H9 (cell line): ENCODE results near the gene RAET1G. TPM values are rescaled to one million over a fixed set of nuclear protein-coding genes. Genes with fewer than 3 reads are reported as not detected.

Experiments
- DNase-seq: peaks from one replicate; pipeline ENCODE4 v3.0.0-alpha.2; 2017
- H2AFZ ChIP-seq: one replicate; pipeline ENCODE4 v1.6.1; 2013; ENCODE audit warnings: mild to moderate bottlenecking, low read length, control low read depth, moderate library complexity
- H2AK5ac ChIP-seq: 2 replicates; pipeline ENCODE4 v1.6.1; 2013; ENCODE audit warnings: low read length, control low read depth, mixed read lengths; ENCODE audit not compliant: insufficient read length
- H2BK120ac ChIP-seq: one replicate; pipeline ENCODE4 v1.6.1; 2013; ENCODE audit warnings: low read depth, mild to moderate bottlenecking, low read length, control low read depth, inconsistent platforms; ENCODE audit not compliant: poor library complexity, severe bottlenecking
- H2BK12ac ChIP-seq: 2 replicates; pipeline ENCODE4 v1.6.1; 2013; ENCODE audit warnings: low read length, control low read depth, mixed read lengths, low read depth; ENCODE audit not compliant: insufficient read length
- H2BK15ac ChIP-seq: 2 replicates; pipeline ENCODE4 v1.6.1; 2013; ENCODE audit warnings: low read depth, low read length, control low read depth
- H2BK20ac ChIP-seq: one replicate; pipeline ENCODE4 v1.6.1; 2013; ENCODE audit warnings: low read depth, mild to moderate bottlenecking, low read length, control low read depth, inconsistent platforms; ENCODE audit not compliant: poor library complexity, severe bottlenecking
- H2BK5ac ChIP-seq: 2 replicates; pipeline ENCODE4 v1.6.1; 2013; ENCODE audit warnings: low read length, control low read depth, mixed read lengths; ENCODE audit not compliant: insufficient read length
- H3K14ac ChIP-seq: 2 replicates; pipeline ENCODE4 v1.6.1; 2013; ENCODE audit warnings: low read length, control low read depth; ENCODE audit not compliant: insufficient read depth
- H3K18ac ChIP-seq: 2 replicates; pipeline ENCODE4 v1.6.1; 2013; ENCODE audit warnings: low read depth, mild to moderate bottlenecking, mixed read lengths, low read length, control low read depth; ENCODE audit not compliant: insufficient read length
- H3K23ac ChIP-seq: 2 replicates; pipeline ENCODE4 v1.6.1; 2013; ENCODE audit warnings: low read length, control low read depth, mixed read lengths, low read depth; ENCODE audit not compliant: insufficient read length
- H3K23me2 ChIP-seq: 2 replicates; pipeline ENCODE4 v1.6.1; 2013; ENCODE audit warnings: low read depth, mild to moderate bottlenecking, mixed read lengths, low read length, control low read depth; ENCODE audit not compliant: insufficient read length, poor library complexity, severe bottlenecking
- H3K27ac ChIP-seq: 2 replicates; pipeline ENCODE4 v1.5.1; 2013; ENCODE audit warnings: low read length, control low read depth, mixed read lengths, low read depth; ENCODE audit not compliant: insufficient read length
- H3K27me3 ChIP-seq: 2 replicates; pipeline ENCODE4 v1.6.1; 2013; ENCODE audit warnings: low read length, control low read depth, inconsistent platforms; ENCODE audit not compliant: insufficient read depth
- H3K4ac ChIP-seq: 2 replicates; pipeline ENCODE4 v1.6.1; 2013; ENCODE audit warnings: low read depth, mild to moderate bottlenecking, control low read depth, inconsistent platforms, low read length, moderate library complexity
- H3K4me1 ChIP-seq: 2 replicates; pipeline ENCODE4 v1.6.1; 2013; ENCODE audit warnings: low read length, control low read depth, inconsistent platforms; ENCODE audit not compliant: insufficient read depth
- H3K4me2 ChIP-seq: 2 replicates; pipeline ENCODE4 v1.6.1; 2013; ENCODE audit warnings: low read length, control low read depth, mixed read lengths; ENCODE audit not compliant: insufficient read length, insufficient read depth
- H3K56ac ChIP-seq: 2 replicates; pipeline ENCODE4 v1.6.1; 2013; ENCODE audit warnings: low read depth, mild to moderate bottlenecking, mixed read lengths, low read length, control low read depth; ENCODE audit not compliant: insufficient read length
- H3K79me1 ChIP-seq: 2 replicates; pipeline ENCODE4 v1.6.1; 2013; ENCODE audit warnings: low read depth, mild to moderate bottlenecking, moderate library complexity, low read length, control low read depth, inconsistent platforms; ENCODE audit not compliant: insufficient read depth, poor library complexity, severe bottlenecking
- H3K79me2 ChIP-seq: 2 replicates; pipeline ENCODE4 v1.6.1; 2013; ENCODE audit warnings: low read length, control low read depth, inconsistent platforms; ENCODE audit not compliant: insufficient read depth
- H3K9ac ChIP-seq: 2 replicates; pipeline ENCODE4 v1.6.1; 2013; ENCODE audit warnings: low read length, control low read depth, mixed read lengths; ENCODE audit not compliant: insufficient read length; ENCODE audit errors: extremely low read depth
- H3K9me3 ChIP-seq: one replicate; pipeline ENCODE4 v1.6.1; 2013; ENCODE audit warnings: low read depth, low read length, inconsistent platforms; ENCODE audit not compliant: control insufficient read depth
- H3T11ph ChIP-seq: one replicate; pipeline ENCODE4 v1.6.1; 2013; ENCODE audit warnings: mild to moderate bottlenecking, low read length, control low read depth, inconsistent platforms
- H4K20me1 ChIP-seq: one replicate; pipeline ENCODE4 v1.6.1; 2013; ENCODE audit not compliant: control insufficient read depth, insufficient read length, insufficient read depth
- H4K5ac ChIP-seq: 2 replicates; pipeline ENCODE4 v1.6.1; 2013; ENCODE audit warnings: low read depth, mild to moderate bottlenecking, mixed read lengths, low read length, control low read depth; ENCODE audit not compliant: insufficient read length
- H4K8ac ChIP-seq: replicated peaks from 2 replicates; pipeline ENCODE4 v1.6.1; 2013; ENCODE audit warnings: low read length, control low read depth, mixed read lengths, low read depth; ENCODE audit not compliant: insufficient read length
- H4K91ac ChIP-seq: 2 replicates; pipeline ENCODE4 v1.6.1; 2013; ENCODE audit warnings: low read depth, mild to moderate bottlenecking, moderate library complexity, mixed read lengths, low read length, control low read depth; ENCODE audit not compliant: insufficient read length
- H3K27ac Mint-ChIP-seq, 3 experiments: 2 replicates in 2 of 3; 3 replicates in 1 of 3; pipeline ENCODE4 v1.8.0; 2020 to 2021; ENCODE audit warnings: mixed read lengths in 3 of 3, mild to moderate bottlenecking in 1 of 3, moderate library complexity in 1 of 3
- H3K27me3 Mint-ChIP-seq: 2 replicates; pipeline ENCODE4 v1.8.0; 2021; ENCODE audit warnings: low read depth, mild to moderate bottlenecking, moderate library complexity, mixed read lengths
- H3K36me3 Mint-ChIP-seq, 3 experiments: 2 replicates in 2 of 3; 3 replicates in 1 of 3; pipeline ENCODE4 v1.8.0; 2020 to 2021; ENCODE audit warnings: low read depth in 3 of 3, mixed read lengths in 3 of 3; ENCODE audit not compliant: insufficient read depth in 1 of 3
- H3K4me1 Mint-ChIP-seq, 2 experiments: 2 replicates each; pipeline ENCODE4 v1.8.0; 2020; ENCODE audit warnings: mixed read lengths in 2 of 2
- H3K4me3 Mint-ChIP-seq, 2 experiments: 2 replicates in 1 of 2; 3 replicates in 1 of 2; pipeline ENCODE4 v1.8.0; 2020 to 2021; ENCODE audit warnings: mild to moderate bottlenecking in 2 of 2, mixed read lengths in 2 of 2, moderate library complexity in 1 of 2
- H3K9me3 Mint-ChIP-seq, 2 experiments: 2 replicates in 1 of 2; 3 replicates in 1 of 2; pipeline ENCODE4 v1.8.0; 2020; ENCODE audit warnings: mild to moderate bottlenecking in 2 of 2, mixed read lengths in 2 of 2, moderate library complexity in 1 of 2
- WGBS: extraction: QIAGEN DNeasy Blood & Tissue Kit; methylation state at CpG from one replicate; pipeline ENCODE4 v1.1.7; 2013; ENCODE audit warnings: missing lambda C conversion rate, low lambda C conversion rate, mixed read lengths; ENCODE audit not compliant: insufficient read length; ENCODE audit errors: extremely low coverage; 5-methylcytosine and 5-hydroxymethylcytosine counted together
- total RNA-seq: library from RNA; stranded (reverse); gene quantifications from 2 replicates; pipeline ENCODE4 v1.2.1, GENCODE V29; 2021
- TF ChIP-seq, protein P1 (sequence below): fragments of 200-600 bp; sonication (generic); conservative IDR thresholded peaks from 3 replicates; pipeline ENCODE4 v1.8.0; 2021; ENCODE audit warnings: antibody characterized with exemption, mild to moderate bottlenecking

The RAET1G gene
- total RNA-seq, 1 experiment from 2014 or later: not detected

GRCh38 chr6:149939356-149939648 lies 16.4 kb upstream of the RAET1G start:
- H2AFZ ChIP-seq: no peak overlapping the region
- H3K18ac ChIP-seq: no peak overlapping the region
- H2BK12ac ChIP-seq: no peak overlapping the region
- H2BK120ac ChIP-seq: no peak overlapping the region
- no peak overlapping the region for H2BK20ac ChIP-seq
- no peak overlapping the region for H3K4ac ChIP-seq
- Mint-ChIP-seq H3K27me3 (peaks cover 100% of the 10 kb centered on the region), H3K36me3 (peaks cover 0 to 4% (median 3%) of the 10 kb centered on the region in 3 experiments; a peak in 3 of 7 replicates), H3K9me3 (peaks cover 0 to 9% of the 10 kb centered on the region in 2 experiments; a peak in 2 of 5 replicates), H3K4me1 (peaks cover 12 to 14% of the 10 kb centered on the region in 2 experiments), H3K4me3 (peak overlapping the region; percentile 49 to 72; a peak in 4 of 5 replicates), H3K27ac (no peak overlapping the region)
- no peak overlapping the region for H3K56ac ChIP-seq
- no peak overlapping the region for H3K4me2 ChIP-seq
- no peak overlapping the region for H3K14ac ChIP-seq
- H3T11ph ChIP-seq: no peak overlapping the region
- no peak overlapping the region for H3K9ac ChIP-seq
- H4K91ac ChIP-seq: no peak overlapping the region
- no peaks in the 10 kb centered on the region for H3K9me3 ChIP-seq
- no peaks in the 10 kb centered on the region for H3K4me1 ChIP-seq
- no peak overlapping the region for H2AK5ac ChIP-seq
- no peaks in the 10 kb centered on the region for H3K79me2 ChIP-seq
- DNase-seq: no peak
- no peak overlapping the region for H4K8ac ChIP-seq
- no peak overlapping the region for H3K23ac ChIP-seq
- H2BK5ac ChIP-seq: no peak overlapping the region
- peaks cover 84% of the 10 kb centered on the region for H3K27me3 ChIP-seq
- no peak overlapping the region for H3K27ac ChIP-seq
- no CpG with 5 or more reads among the region's 5 CpGs for WGBS
- H2BK15ac ChIP-seq: no peak overlapping the region
- no peaks in the 10 kb centered on the region for H3K79me1 ChIP-seq
- no peaks in the 10 kb centered on the region for H4K20me1 ChIP-seq
- peaks cover 20% of the 10 kb centered on the region for H3K23me2 ChIP-seq
- H4K5ac ChIP-seq: no peak overlapping the region
- TF ChIP-seq, protein P1, sequence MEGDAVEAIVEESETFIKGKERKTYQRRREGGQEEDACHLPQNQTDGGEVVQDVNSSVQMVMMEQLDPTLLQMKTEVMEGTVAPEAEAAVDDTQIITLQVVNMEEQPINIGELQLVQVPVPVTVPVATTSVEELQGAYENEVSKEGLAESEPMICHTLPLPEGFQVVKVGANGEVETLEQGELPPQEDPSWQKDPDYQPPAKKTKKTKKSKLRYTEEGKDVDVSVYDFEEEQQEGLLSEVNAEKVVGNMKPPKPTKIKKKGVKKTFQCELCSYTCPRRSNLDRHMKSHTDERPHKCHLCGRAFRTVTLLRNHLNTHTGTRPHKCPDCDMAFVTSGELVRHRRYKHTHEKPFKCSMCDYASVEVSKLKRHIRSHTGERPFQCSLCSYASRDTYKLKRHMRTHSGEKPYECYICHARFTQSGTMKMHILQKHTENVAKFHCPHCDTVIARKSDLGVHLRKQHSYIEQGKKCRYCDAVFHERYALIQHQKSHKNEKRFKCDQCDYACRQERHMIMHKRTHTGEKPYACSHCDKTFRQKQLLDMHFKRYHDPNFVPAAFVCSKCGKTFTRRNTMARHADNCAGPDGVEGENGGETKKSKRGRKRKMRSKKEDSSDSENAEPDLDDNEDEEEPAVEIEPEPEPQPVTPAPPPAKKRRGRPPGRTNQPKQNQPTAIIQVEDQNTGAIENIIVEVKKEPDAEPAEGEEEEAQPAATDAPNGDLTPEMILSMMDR: no peak
